ENCODE data around the gene OR2M2. TPM values are rescaled to one million over a fixed set of nuclear protein-coding genes. Genes with fewer than 3 reads are reported as not detected.

Gene OR2M2
- total RNA-seq, 1 donor from 2014 or later: not detected

- no peak overlapping the region for H3K9ac ChIP-seq (ENCODE audit: low read length)
- no peaks in the 10 kb centered on the region for H3K36me3 ChIP-seq (ENCODE audit: insufficient read depth, low read length)
- Mint-ChIP-seq H3K4me1 (ENCODE audit: low read depth, unreplicated experiment) (no peaks in the 10 kb centered on the region), H3K27me3 (ENCODE audit: low read depth, unreplicated experiment) (no peaks in the 10 kb centered on the region), H3K4me3 (ENCODE audit: unreplicated experiment) (no peak overlapping the region), H3K27ac (ENCODE audit: unreplicated experiment) (no peak overlapping the region), H3K9me3 (ENCODE audit: unreplicated experiment) (peaks cover 11% of the 10 kb centered on the region), H3K36me3 (ENCODE audit: low read depth, unreplicated experiment) (no peaks in the 10 kb centered on the region)
- H2AFZ ChIP-seq (ENCODE audit: low read depth, low read length): no peak overlapping the region
- no peak overlapping the region for H3K27ac ChIP-seq (ENCODE audit: low read depth, low read length)
- no peak overlapping the region for H3K4me3 ChIP-seq (ENCODE audit: insufficient read depth, low read depth, low read length)
- no peaks in the 10 kb centered on the region for H3K4me1 ChIP-seq (ENCODE audit: insufficient read depth, low read length)
- TF ChIP-seq, protein P1, sequence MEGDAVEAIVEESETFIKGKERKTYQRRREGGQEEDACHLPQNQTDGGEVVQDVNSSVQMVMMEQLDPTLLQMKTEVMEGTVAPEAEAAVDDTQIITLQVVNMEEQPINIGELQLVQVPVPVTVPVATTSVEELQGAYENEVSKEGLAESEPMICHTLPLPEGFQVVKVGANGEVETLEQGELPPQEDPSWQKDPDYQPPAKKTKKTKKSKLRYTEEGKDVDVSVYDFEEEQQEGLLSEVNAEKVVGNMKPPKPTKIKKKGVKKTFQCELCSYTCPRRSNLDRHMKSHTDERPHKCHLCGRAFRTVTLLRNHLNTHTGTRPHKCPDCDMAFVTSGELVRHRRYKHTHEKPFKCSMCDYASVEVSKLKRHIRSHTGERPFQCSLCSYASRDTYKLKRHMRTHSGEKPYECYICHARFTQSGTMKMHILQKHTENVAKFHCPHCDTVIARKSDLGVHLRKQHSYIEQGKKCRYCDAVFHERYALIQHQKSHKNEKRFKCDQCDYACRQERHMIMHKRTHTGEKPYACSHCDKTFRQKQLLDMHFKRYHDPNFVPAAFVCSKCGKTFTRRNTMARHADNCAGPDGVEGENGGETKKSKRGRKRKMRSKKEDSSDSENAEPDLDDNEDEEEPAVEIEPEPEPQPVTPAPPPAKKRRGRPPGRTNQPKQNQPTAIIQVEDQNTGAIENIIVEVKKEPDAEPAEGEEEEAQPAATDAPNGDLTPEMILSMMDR (IDR thresholded peaks at IDR 0.05; ENCODE audit: insufficient read depth, low read depth, low read length): no peak
- TF ChIP-seq EZH2 (IDR thresholded peaks at IDR 0.05; ENCODE audit: insufficient read depth, low read length): no peak
- H4K20me1 ChIP-seq (ENCODE audit: insufficient read depth, low read length): no peaks in the 10 kb centered on the region
- H3K4me2 ChIP-seq (ENCODE audit: low read length): no peak overlapping the region
- peaks cover 9% of the 10 kb centered on the region for H3K9me3 ChIP-seq (ENCODE audit: insufficient read depth, low read depth, low read length)
- FAIRE-seq (no peak), DNase-seq (ENCODE audit: low read depth) (no peak)
- no peaks in the 10 kb centered on the region for H3K79me2 ChIP-seq (ENCODE audit: insufficient read depth, low read length)
- H3K27me3 ChIP-seq (ENCODE audit: insufficient read depth, low read length): no peaks in the 10 kb centered on the region
Observed at GRCh38 chr1:248187363-248187762, 12.7 kb downstream of the OR2M2 start.

DNA sequence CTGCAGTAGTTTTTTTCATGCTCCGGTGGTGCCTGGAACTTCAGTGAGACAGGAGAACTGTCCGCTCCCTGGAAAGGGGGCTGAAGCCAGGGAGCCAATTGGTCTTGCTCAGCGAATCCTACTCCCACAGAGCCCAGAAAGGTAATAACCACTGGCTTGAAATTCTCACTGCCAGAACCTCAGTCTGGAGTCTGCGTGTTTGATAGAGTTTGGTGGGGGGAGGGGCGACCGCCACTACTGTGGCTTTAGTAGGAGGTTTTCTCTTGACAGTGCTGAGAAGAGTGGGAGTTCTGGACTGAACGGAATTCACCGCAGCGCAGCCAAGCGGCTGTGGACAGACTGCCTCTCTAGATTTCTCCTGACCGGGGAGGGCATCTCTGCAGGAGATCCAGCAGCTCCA lies 14.4 kb downstream of the OR2M2 start:
- Histone ChIP-seq H3K4me3 (ENCODE audit: insufficient read depth, low read depth, low read length) (no peak overlapping the region), H3K4me2 (ENCODE audit: low read length) (no peak overlapping the region), H3K4me1 (ENCODE audit: insufficient read depth, low read length) (no peaks in the 10 kb centered on the region), H3K9me3 (ENCODE audit: insufficient read depth, low read depth, low read length) (peaks cover 9% of the 10 kb centered on the region), H4K20me1 (ENCODE audit: insufficient read depth, low read length) (no peaks in the 10 kb centered on the region), H3K27ac (ENCODE audit: low read depth, low read length) (no peak overlapping the region), H3K27me3 (ENCODE audit: insufficient read depth, low read length) (no peaks in the 10 kb centered on the region), H2AFZ (ENCODE audit: low read depth, low read length) (no peak overlapping the region), H3K79me2 (ENCODE audit: insufficient read depth, low read length) (no peaks in the 10 kb centered on the region), H3K36me3 (ENCODE audit: insufficient read depth, low read length) (no peaks in the 10 kb centered on the region), H3K9ac (ENCODE audit: low read length) (no peak overlapping the region)
- no peak for FAIRE-seq
- H3K4me3 Mint-ChIP-seq (ENCODE audit: unreplicated experiment): no peak overlapping the region
- H3K9me3 Mint-ChIP-seq (ENCODE audit: unreplicated experiment): peaks cover 16% of the 10 kb centered on the region
- no peak overlapping the region for H3K27ac Mint-ChIP-seq (ENCODE audit: unreplicated experiment)
- no peak for DNase-seq (ENCODE audit: low read depth)
- no peak for TF ChIP-seq EZH2 (IDR thresholded peaks at IDR 0.05; ENCODE audit: insufficient read depth, low read length)
- no peaks in the 10 kb centered on the region for H3K36me3 Mint-ChIP-seq (ENCODE audit: low read depth, unreplicated experiment)
- no peaks in the 10 kb centered on the region for H3K4me1 Mint-ChIP-seq (ENCODE audit: low read depth, unreplicated experiment)
- H3K27me3 Mint-ChIP-seq (ENCODE audit: low read depth, unreplicated experiment): no peaks in the 10 kb centered on the region

DNA sequence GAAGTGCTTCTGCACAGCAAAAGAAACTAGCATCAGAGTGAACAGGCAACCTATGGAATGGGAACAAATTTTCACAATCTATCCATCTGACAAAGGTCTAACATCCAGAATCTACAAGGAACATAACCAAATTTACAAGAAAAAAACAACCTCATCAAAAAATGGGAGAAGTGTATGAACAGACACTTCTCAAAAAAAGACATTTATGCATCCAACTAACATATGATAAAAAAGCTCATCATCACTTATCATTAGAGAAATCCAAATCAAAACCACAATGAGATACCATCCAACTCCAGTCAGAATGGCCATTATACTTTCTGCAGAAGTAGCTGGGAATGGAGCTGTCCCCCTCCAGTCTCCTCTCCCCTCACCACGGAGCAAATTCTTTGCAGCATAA lies 19.5 kb downstream of the OR2M2 start:
- TF ChIP-seq EZH2 (IDR thresholded peaks at IDR 0.05; ENCODE audit: insufficient read depth, low read length): no peak
- TF ChIP-seq, protein P1 (IDR thresholded peaks at IDR 0.05; ENCODE audit: insufficient read depth, low read depth, low read length): no peak
- H3K9me3 Mint-ChIP-seq (ENCODE audit: unreplicated experiment): peaks cover 12% of the 10 kb centered on the region
- no peaks in the 10 kb centered on the region for H3K27me3 ChIP-seq (ENCODE audit: insufficient read depth, low read length)
- no peaks in the 10 kb centered on the region for H3K9me3 ChIP-seq (ENCODE audit: insufficient read depth, low read depth, low read length)
- no peak overlapping the region for H3K4me2 ChIP-seq (ENCODE audit: low read length)
- H3K36me3 ChIP-seq (ENCODE audit: insufficient read depth, low read length): no peaks in the 10 kb centered on the region
- H3K4me3 Mint-ChIP-seq (ENCODE audit: unreplicated experiment): no peak overlapping the region
- H3K27ac Mint-ChIP-seq (ENCODE audit: unreplicated experiment): no peak overlapping the region
- no peaks in the 10 kb centered on the region for H3K79me2 ChIP-seq (ENCODE audit: insufficient read depth, low read length)
- H3K4me1 ChIP-seq (ENCODE audit: insufficient read depth, low read length): no peaks in the 10 kb centered on the region
- H2AFZ ChIP-seq (ENCODE audit: low read depth, low read length): no peak overlapping the region
- no peak overlapping the region for H3K4me3 ChIP-seq (ENCODE audit: insufficient read depth, low read depth, low read length)
- H3K27me3 Mint-ChIP-seq (ENCODE audit: low read depth, unreplicated experiment): no peaks in the 10 kb centered on the region
- no peaks in the 10 kb centered on the region for H4K20me1 ChIP-seq (ENCODE audit: insufficient read depth, low read length)
- H3K9ac ChIP-seq (ENCODE audit: low read length): no peak overlapping the region
- no peaks in the 10 kb centered on the region for H3K36me3 Mint-ChIP-seq (ENCODE audit: low read depth, unreplicated experiment)
- no peaks in the 10 kb centered on the region for H3K4me1 Mint-ChIP-seq (ENCODE audit: low read depth, unreplicated experiment)
- H3K27ac ChIP-seq (ENCODE audit: low read depth, low read length): no peak overlapping the region
- FAIRE-seq: no peak
- DNase-seq (ENCODE audit: low read depth): no peak
